ENCODE data around the gene CYFIP2. TPM values are rescaled to one million over a fixed set of nuclear protein-coding genes. Genes with fewer than 3 reads are reported as not detected.

The CYFIP2 gene
- total RNA-seq, 2 donors from 2014 or later = 29.3 to 33.4 TPM

- Mint-ChIP-seq H3K9me3 (no peaks in the 10 kb centered on the region), H3K4me1 (no peaks in the 10 kb centered on the region), H3K4me3 (no peak overlapping the region), H3K36me3 (ENCODE audit: low read depth) (no peaks in the 10 kb centered on the region), H3K27ac (no peak overlapping the region), H3K27me3 (ENCODE audit: insufficient read depth) (no peaks in the 10 kb centered on the region)
- H3K4me1 ChIP-seq (ENCODE audit: control insufficient read depth, insufficient read depth, low read length) = no peaks in the 10 kb centered on the region
- no peaks in the 10 kb centered on the region for H3K9me3 ChIP-seq (ENCODE audit: control insufficient read depth, low read length)
- DNase-seq = no peak
- H3K27me3 ChIP-seq (ENCODE audit: control insufficient read depth, insufficient read depth, low read length, poor library complexity, severe bottlenecking) = no peaks in the 10 kb centered on the region
- TF ChIP-seq CTCF (conservative IDR thresholded peaks at IDR 0.05) = no peak
- H3K9ac ChIP-seq (ENCODE audit: extremely low read depth, low read length, poor library complexity, severe bottlenecking) = no peak overlapping the region
- no peaks in the 10 kb centered on the region for H3K36me3 ChIP-seq (ENCODE audit: control insufficient read depth, insufficient read depth, low read length)
- H3K27ac ChIP-seq (ENCODE audit: low read depth, low read length) = no peak overlapping the region
- H3K4me3 ChIP-seq (ENCODE audit: low read length) = no peak overlapping the region
Observed at GRCh38 chr5:157282150-157282549, 16.2 kb downstream of the CYFIP2 start.

GRCh38 chr5:157283434-157283833, 17.5 kb downstream of the CYFIP2 start:
- H3K9me3 ChIP-seq (ENCODE audit: control insufficient read depth, low read length) = no peaks in the 10 kb centered on the region
- no peak for DNase-seq
- 90% methylated on average over 3 of the region's 3 CpGs; no CpG with 5 or more reads in 1 of the 2 experiments for WGBS, 2 experiments (ENCODE audit: insufficient coverage in 1 of 2, insufficient read length in 1 of 2)
- no peak overlapping the region for H3K27ac Mint-ChIP-seq
- H3K4me3 ChIP-seq (ENCODE audit: low read length) = no peak overlapping the region
- H3K27ac ChIP-seq (ENCODE audit: low read depth, low read length) = no peak overlapping the region
- H3K36me3 Mint-ChIP-seq (ENCODE audit: low read depth) = no peaks in the 10 kb centered on the region
- no peak for TF ChIP-seq CTCF (conservative IDR thresholded peaks at IDR 0.05)
- H3K4me1 ChIP-seq (ENCODE audit: control insufficient read depth, insufficient read depth, low read length) = no peaks in the 10 kb centered on the region
- H3K4me1 Mint-ChIP-seq = no peaks in the 10 kb centered on the region
- no peaks in the 10 kb centered on the region for H3K27me3 Mint-ChIP-seq (ENCODE audit: insufficient read depth)
- no peak overlapping the region for H3K9ac ChIP-seq (ENCODE audit: extremely low read depth, low read length, poor library complexity, severe bottlenecking)
- H3K36me3 ChIP-seq (ENCODE audit: control insufficient read depth, insufficient read depth, low read length) = no peaks in the 10 kb centered on the region
- no peak overlapping the region for H3K4me3 Mint-ChIP-seq
- H3K27me3 ChIP-seq (ENCODE audit: control insufficient read depth, insufficient read depth, low read length, poor library complexity, severe bottlenecking) = no peaks in the 10 kb centered on the region
- no peaks in the 10 kb centered on the region for H3K9me3 Mint-ChIP-seq

GRCh38 chr5:157284458-157285212, 18.7 kb downstream of the CYFIP2 start:
- Histone ChIP-seq H3K27me3 (ENCODE audit: control insufficient read depth, insufficient read depth, low read length, poor library complexity, severe bottlenecking) (no peaks in the 10 kb centered on the region), H3K27ac (ENCODE audit: low read depth, low read length) (no peak overlapping the region), H3K4me3 (ENCODE audit: low read length) (no peak overlapping the region), H3K4me1 (ENCODE audit: control insufficient read depth, insufficient read depth, low read length) (no peaks in the 10 kb centered on the region), H3K9ac (ENCODE audit: extremely low read depth, low read length, poor library complexity, severe bottlenecking) (no peak overlapping the region), H3K36me3 (ENCODE audit: control insufficient read depth, insufficient read depth, low read length) (no peaks in the 10 kb centered on the region), H3K9me3 (ENCODE audit: control insufficient read depth, low read length) (no peaks in the 10 kb centered on the region)
- H3K36me3 Mint-ChIP-seq (ENCODE audit: low read depth) = no peaks in the 10 kb centered on the region
- no peaks in the 10 kb centered on the region for H3K4me1 Mint-ChIP-seq
- H3K4me3 Mint-ChIP-seq = no peak overlapping the region
- 93 to 100% methylated on average over 4 to 6 of the region's 6 CpGs for WGBS, 2 experiments (ENCODE audit: insufficient coverage in 1 of 2, insufficient read length in 1 of 2)
- no peaks in the 10 kb centered on the region for H3K9me3 Mint-ChIP-seq
- no peak overlapping the region for H3K27ac Mint-ChIP-seq
- no peak for DNase-seq
- no peaks in the 10 kb centered on the region for H3K27me3 Mint-ChIP-seq (ENCODE audit: insufficient read depth)
- TF ChIP-seq CTCF (conservative IDR thresholded peaks at IDR 0.05) = no peak
